ENCODE data around the gene AQP12A.
"Not testable (repeated sequence)": the region's sequence is repeated elsewhere in the genome, so short reads cannot be mapped to it uniquely, and the experiment has no call there.

The AQP12A gene

DNA sequence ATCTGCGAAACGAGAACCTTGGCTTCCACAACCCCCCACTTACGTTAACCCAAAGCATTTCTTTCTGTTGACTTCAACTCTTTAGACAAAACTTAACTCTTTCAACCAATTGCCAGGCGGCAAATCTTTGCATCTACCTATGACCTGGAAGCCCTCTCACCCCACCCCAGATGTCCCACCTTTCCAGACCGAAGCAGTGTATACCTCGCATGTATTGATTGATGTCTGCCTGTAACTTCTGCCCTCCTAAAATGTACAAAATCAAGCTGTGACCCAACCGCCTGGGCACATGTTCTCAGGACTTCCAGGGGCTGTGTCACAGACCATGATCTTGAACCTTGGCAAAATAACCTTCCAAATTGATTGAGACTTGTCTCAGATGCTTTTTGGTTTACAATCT lies 21.3 kb upstream of the AQP12A start:
- TF ChIP-seq, protein P1, sequence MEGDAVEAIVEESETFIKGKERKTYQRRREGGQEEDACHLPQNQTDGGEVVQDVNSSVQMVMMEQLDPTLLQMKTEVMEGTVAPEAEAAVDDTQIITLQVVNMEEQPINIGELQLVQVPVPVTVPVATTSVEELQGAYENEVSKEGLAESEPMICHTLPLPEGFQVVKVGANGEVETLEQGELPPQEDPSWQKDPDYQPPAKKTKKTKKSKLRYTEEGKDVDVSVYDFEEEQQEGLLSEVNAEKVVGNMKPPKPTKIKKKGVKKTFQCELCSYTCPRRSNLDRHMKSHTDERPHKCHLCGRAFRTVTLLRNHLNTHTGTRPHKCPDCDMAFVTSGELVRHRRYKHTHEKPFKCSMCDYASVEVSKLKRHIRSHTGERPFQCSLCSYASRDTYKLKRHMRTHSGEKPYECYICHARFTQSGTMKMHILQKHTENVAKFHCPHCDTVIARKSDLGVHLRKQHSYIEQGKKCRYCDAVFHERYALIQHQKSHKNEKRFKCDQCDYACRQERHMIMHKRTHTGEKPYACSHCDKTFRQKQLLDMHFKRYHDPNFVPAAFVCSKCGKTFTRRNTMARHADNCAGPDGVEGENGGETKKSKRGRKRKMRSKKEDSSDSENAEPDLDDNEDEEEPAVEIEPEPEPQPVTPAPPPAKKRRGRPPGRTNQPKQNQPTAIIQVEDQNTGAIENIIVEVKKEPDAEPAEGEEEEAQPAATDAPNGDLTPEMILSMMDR (IDR thresholded peaks at IDR 0.05): no peak
- no peak overlapping the region for H3K4me3 Mint-ChIP-seq
- DNase-seq: no peak
- peaks cover 58% of the 10 kb centered on the region for H3K27me3 Mint-ChIP-seq (ENCODE audit: low read depth, poor library complexity)
- no peak overlapping the region for H3K27ac Mint-ChIP-seq
- no peaks in the 10 kb centered on the region for H3K36me3 Mint-ChIP-seq (ENCODE audit: low read depth)
- H3K4me1 Mint-ChIP-seq: peaks cover 7% of the 10 kb centered on the region
- H3K9me3 Mint-ChIP-seq: peaks cover 6% of the 10 kb centered on the region

GRCh38 chr2:240670950-240671349 lies 20.7 kb upstream of the AQP12A start:
- Mint-ChIP-seq H3K27me3 (ENCODE audit: low read depth, poor library complexity) (peaks cover 54% of the 10 kb centered on the region), H3K4me1 (peaks cover 7% of the 10 kb centered on the region), H3K36me3 (ENCODE audit: low read depth) (no peaks in the 10 kb centered on the region), H3K27ac (no peak overlapping the region), H3K4me3 (no peak overlapping the region), H3K9me3 (peaks cover 4% of the 10 kb centered on the region)
- TF ChIP-seq, protein P1 (IDR thresholded peaks at IDR 0.05): no peak
- no peak for DNase-seq

- peaks cover 43% of the 10 kb centered on the region for H3K27me3 Mint-ChIP-seq (ENCODE audit: low read depth, poor library complexity)
- no peaks in the 10 kb centered on the region for H3K36me3 Mint-ChIP-seq (ENCODE audit: low read depth)
- peaks cover 7% of the 10 kb centered on the region for H3K4me1 Mint-ChIP-seq
- TF ChIP-seq, protein P1 (IDR thresholded peaks at IDR 0.05): no peak
- no peak overlapping the region for H3K27ac Mint-ChIP-seq
- no peaks in the 10 kb centered on the region for H3K9me3 Mint-ChIP-seq
- DNase-seq: no peak
- no peak overlapping the region for H3K4me3 Mint-ChIP-seq
These were observed 19.5 kb upstream of the AQP12A start for GRCh38 chr2:240672076-240672700.

- H3K4me3 Mint-ChIP-seq: no peak overlapping the region
- H3K36me3 Mint-ChIP-seq (ENCODE audit: low read depth): no peaks in the 10 kb centered on the region
- H3K27me3 Mint-ChIP-seq (ENCODE audit: low read depth, poor library complexity): peaks cover 38% of the 10 kb centered on the region
- DNase-seq: no peak
- peaks cover 7% of the 10 kb centered on the region for H3K4me1 Mint-ChIP-seq
- no peak overlapping the region for H3K27ac Mint-ChIP-seq
- TF ChIP-seq, protein P1 (IDR thresholded peaks at IDR 0.05): no peak
- no peaks in the 10 kb centered on the region for H3K9me3 Mint-ChIP-seq
These were observed 18.9 kb upstream of the AQP12A start for GRCh38 chr2:240672701-240673190.

GRCh38 chr2:240674461-240675184 lies 17.0 kb upstream of the AQP12A start:
- not testable (repeated sequence) for H3K9me3 Mint-ChIP-seq; H3K36me3 Mint-ChIP-seq (ENCODE audit: low read depth); H3K4me1 Mint-ChIP-seq; H3K27ac Mint-ChIP-seq; DNase-seq
- Mint-ChIP-seq H3K27me3 (ENCODE audit: low read depth, poor library complexity) (peaks cover 28% of the 10 kb centered on the region), H3K4me3 (peak overlapping the region; percentile 45)

DNA sequence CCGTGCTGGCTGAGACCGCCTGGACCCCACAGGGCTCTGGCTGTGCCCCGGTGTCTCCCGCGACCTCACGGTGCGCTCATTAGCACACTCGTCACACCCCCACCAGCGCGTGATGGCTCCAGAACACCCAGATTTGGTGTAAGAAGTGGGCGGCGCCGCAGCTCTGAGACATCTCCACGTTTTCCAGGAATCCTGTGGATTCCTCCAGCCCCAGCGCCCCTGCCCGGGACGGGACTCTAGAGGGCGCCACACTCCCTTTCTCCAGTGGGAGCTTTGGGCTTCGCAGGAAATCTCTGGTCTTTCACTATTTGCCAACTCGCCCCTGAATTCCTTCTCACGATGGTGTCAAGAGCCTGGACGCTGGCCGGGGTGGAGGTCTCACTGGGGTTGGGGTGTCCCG lies 16.3 kb upstream of the AQP12A start:
- H3K27ac Mint-ChIP-seq; H3K36me3 Mint-ChIP-seq (ENCODE audit: low read depth); DNase-seq; H3K4me3 Mint-ChIP-seq; H3K4me1 Mint-ChIP-seq; H3K9me3 Mint-ChIP-seq: not testable (repeated sequence)
- H3K27me3 Mint-ChIP-seq (ENCODE audit: low read depth, poor library complexity): peaks cover 22% of the 10 kb centered on the region

DNA sequence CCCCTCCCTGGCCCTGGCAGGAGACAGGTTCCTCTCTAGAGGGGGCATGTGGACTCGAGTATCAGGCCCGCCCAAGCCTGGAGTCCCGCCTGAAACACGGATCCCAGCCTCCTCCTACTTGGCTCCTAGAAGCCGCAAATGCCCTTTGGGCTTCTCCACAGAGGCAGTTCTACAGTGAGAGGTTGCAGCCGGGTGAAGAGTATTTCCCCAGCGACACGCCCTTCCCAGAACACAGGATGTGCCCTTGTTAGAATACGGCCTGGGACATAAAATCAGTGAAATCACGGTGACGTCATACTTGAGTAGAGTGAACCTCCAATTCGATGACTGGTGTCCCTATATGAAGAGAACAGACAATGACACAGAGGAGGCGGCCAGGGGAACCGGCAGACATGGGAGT lies 13.6 kb upstream of the AQP12A start:
- H3K4me1 Mint-ChIP-seq; H3K9me3 Mint-ChIP-seq; H3K27me3 Mint-ChIP-seq (ENCODE audit: low read depth, poor library complexity); DNase-seq; H3K36me3 Mint-ChIP-seq (ENCODE audit: low read depth); H3K4me3 Mint-ChIP-seq; H3K27ac Mint-ChIP-seq: not testable (repeated sequence)

DNA sequence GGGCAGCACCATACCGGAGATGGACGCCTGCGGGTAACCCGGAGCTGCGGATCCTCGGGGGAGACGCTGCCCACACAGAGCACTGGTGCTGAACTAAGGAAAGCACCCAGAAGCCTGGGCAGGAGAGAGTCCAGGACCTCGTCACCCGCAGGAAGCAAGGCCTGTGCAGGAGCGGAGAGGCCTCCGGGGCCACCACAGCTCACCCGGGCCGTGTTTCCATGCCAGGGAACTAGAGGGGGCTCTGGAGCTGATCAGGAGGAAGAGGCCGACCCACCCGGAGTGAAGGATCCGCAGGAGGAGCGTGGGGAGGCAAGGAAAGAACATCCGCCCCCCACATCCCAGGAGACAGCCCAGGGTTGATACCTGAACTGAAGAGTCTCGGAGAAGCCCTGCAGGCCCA lies 12.8 kb upstream of the AQP12A start:
- not testable (repeated sequence) for H3K27me3 Mint-ChIP-seq (ENCODE audit: low read depth, poor library complexity); H3K9me3 Mint-ChIP-seq; H3K4me3 Mint-ChIP-seq; DNase-seq; H3K4me1 Mint-ChIP-seq; H3K36me3 Mint-ChIP-seq (ENCODE audit: low read depth); H3K27ac Mint-ChIP-seq

DNA sequence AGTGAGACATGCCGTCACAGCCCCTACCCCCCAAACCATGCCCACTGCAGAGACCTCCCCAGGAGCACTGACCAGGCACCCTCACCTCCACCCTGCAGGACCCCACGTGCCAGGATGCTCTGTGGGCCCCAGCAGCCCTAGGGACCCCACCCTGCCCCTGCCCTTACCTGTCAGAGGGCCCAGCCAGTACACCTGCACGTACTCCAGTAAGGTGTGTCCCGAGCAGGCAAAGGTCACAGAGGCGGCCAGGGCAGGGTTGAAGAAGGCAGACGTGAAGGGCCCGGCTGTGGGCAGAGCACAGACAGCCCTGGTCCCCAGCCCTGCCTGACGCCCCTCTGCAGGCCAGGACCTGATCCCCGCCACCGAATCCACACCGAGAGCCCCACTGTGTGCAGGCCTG lies 11.5 kb upstream of the AQP12A start:
- not testable (repeated sequence) for H3K4me1 Mint-ChIP-seq; H3K36me3 Mint-ChIP-seq (ENCODE audit: low read depth); H3K9me3 Mint-ChIP-seq

GRCh38 chr2:240682431-240683224 lies 9.0 kb upstream of the AQP12A start, which contains the start of gene AQP12B:
TSS of gene AQP12B (minus strand) at chr2:240682885. CDS start at chr2:240682837, 48 bp downstream.
- not testable (repeated sequence) for DNase-seq

More for the DNA sequence above, 11.5 kb upstream of the AQP12A start:
- not testable (repeated sequence) for H3K27me3 Mint-ChIP-seq (ENCODE audit: low read depth, poor library complexity); DNase-seq; H3K4me3 Mint-ChIP-seq; H3K27ac Mint-ChIP-seq

More at GRCh38 chr2:240682431-240683224, 9.0 kb upstream of the AQP12A start, which contains the start of gene AQP12B:
- not testable (repeated sequence) for H3K9me3 Mint-ChIP-seq; H3K4me3 Mint-ChIP-seq; H3K36me3 Mint-ChIP-seq (ENCODE audit: low read depth); H3K27me3 Mint-ChIP-seq (ENCODE audit: low read depth, poor library complexity); H3K27ac Mint-ChIP-seq
- H3K4me1 Mint-ChIP-seq: peaks cover 22% of the 10 kb centered on the region
